NOMO-1 treated with DMSO at 0.1 percent for 48 hours (cell line): Measurements from ENCODE around the gene SNU13.
"Not testable (repeated sequence)": the region's sequence is repeated elsewhere in the genome, so short reads cannot be mapped to it uniquely, and the experiment has no call there.

ENCODE experiments used
- DNase-seq: peaks from one replicate; lab custom pipeline; 2025; ENCODE audit not compliant: unreplicated experiment; lab: John Stamatoyannopoulos, UW

Gene SNU13

GRCh38 chr22:41647771-41648170 lies 40.9 kb downstream of the SNU13 start:
- no peak for DNase-seq

- DNase-seq = no peak
Observed at GRCh38 chr22:41642331-41643110, 46.1 kb downstream of the SNU13 start.

- no peak for DNase-seq
Observed at GRCh38 chr22:41641854-41642253, 46.8 kb downstream of the SNU13 start.

DNA sequence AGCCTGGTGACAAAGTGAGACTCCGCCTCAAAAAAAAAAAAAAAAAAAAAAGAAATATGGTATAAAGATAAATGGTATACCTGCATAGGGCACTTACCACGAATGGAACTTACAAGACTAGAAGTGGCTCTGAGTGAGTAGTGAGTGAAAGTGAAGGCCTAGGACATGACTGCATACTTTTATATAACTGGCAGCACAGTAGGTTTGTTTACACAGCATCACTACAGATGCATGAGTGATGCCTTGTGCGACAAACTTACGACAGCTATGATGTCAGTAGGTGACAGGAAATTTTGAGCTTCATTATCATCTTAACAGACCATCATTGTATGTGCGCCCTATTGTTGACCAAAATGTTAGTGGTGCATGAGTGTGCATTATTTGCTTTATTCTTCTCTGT lies 49.9 kb downstream of the SNU13 start:
- no peak for DNase-seq

- no peak for DNase-seq
Observed at GRCh38 chr22:41638124-41638523, 50.5 kb downstream of the SNU13 start.

- not testable (repeated sequence) for DNase-seq
Observed at GRCh38 chr22:41637623-41638022, 51.0 kb downstream of the SNU13 start.

- no peak for DNase-seq
Observed at GRCh38 chr22:41636467-41636866, 52.2 kb downstream of the SNU13 start.

DNA sequence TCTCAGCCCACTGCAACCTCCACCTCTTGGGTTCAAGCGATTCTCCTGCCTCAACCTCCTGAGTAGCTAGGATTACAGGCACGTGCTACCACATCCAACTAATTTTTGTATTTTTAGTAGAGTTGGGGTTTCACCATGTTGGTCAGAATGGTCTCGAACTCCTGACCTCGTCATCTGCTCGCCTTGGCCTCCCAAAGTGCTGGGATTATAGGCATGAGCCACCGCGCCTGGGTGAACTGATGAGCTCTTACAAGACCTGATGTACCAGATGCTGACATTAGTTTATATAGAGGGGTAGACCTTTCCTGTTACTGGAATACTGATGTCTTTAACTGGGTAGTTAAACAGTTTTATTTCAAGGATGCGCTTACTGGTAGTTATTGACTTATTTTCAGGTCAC lies 54.1 kb downstream of the SNU13 start:
- not testable (repeated sequence) for DNase-seq

GRCh38 chr22:41631615-41632014 lies 57.1 kb downstream of the SNU13 start:
- not testable (repeated sequence) for DNase-seq

GRCh38 chr22:41631115-41631514 lies 57.6 kb downstream of the SNU13 start:
- DNase-seq = not testable (repeated sequence)

GRCh38 chr22:41625577-41625976 lies 63.1 kb downstream of the SNU13 start:
- DNase-seq = no peak
